GM11168 (cell line): ENCODE measurements around the gene RGS10.
"Not testable (repeated sequence)": the region's sequence is repeated elsewhere in the genome, so short reads cannot be mapped to it uniquely, and the experiment has no call there.

ENCODE experiments used
- in situ Hi-C: fragments of 300-500 bp; cut with MboI; formaldehyde crosslinking; loops from one replicate; pipeline ENCODE4 v1.12.0; 2022; ENCODE audit warnings: low sequenced_read_pairs; ENCODE audit not compliant: unreplicated experiment

The RGS10 gene

DNA sequence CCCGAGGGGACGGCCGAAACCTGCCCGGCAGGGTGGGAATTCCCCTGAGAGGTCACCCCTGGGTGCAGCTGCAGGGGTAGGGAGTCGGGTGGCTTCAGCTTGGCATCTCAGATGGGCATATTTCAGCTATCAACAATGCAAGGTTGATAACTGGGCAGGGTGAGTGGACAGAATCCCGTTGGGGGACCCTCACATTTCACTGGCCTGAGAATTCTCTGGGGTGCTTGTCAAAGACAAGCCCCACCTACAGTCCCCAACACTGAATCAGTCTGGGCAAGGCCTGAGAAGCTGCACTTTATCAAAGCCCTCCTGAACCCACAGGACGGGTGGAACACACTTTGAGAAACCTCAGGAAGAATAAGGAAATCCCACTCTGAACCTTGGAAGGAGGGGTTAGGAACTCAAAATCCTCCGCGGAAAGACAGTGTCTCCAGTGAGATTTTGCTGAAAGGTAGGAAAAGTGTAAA, 3.1 kb downstream of the RGS10 start:
- in situ Hi-C loops, result no loop called here

DNA sequence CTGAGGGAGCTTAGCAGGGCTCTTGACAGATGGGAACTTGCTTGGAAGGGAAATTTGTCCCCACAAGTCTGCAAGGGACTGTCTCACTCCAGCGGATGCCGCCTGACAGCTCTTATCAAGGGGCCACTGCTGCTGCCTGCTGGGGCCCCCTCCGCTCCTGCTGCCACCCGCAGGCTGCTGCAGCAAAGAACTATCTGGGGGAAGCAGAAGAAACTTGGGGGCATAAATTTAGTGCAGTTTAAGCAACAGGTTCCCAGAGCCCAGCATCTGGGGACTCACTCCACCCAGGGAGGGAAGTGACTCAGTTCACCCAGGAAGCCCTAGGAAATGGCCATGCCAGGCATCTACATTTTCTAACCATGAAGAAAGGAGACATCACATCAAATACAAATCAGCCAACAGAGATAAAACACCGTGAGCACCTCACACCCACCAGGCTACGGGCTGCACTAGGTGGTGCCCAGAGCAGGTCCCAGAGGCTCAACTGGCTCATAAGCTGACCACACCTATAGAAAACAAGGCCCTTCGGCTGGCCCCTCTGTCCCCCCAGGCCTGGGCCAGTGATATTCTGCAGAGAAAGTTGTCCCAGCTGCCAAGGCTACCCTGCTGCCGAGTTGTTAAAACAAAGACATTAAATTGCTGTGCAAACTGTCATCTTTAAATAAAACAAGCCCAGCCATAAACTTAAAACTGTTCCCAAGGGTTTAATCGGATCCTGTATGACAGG, 3.7 kb downstream of the RGS10 start:
- in situ Hi-C loops, result no loop called here

DNA sequence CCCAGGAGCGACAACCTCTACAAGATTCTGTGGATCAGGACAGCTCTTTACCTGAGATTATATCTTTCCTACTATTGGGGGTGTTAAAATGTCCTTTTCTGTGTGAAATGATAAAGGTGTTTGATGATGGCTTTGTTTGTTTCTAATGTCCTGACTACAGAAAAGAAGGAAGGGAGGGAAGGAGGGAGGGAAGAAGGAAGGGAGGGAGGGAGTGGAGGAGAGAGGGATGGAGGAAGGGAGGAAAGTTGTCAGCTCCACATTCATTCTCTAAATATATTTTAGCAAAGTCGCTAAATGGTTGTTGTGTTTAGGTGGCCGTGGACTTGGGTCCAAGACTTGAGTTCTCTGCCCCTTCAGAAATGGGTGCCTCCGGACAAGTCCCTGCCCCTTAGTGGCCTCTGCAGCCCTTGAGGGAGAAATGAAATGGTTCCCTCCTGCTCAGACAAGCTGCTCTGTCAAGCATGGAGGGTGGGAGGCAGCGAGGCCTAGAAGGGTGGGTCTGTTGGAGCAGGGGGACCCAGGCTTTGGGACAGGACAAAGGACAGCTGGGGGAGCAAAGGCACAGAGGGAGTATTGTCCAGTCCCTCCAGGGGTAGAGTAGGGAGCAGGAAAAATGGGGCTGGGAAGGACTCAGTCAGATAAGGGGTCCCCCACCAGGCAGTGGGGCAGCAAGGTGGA, 4.4 kb downstream of the RGS10 start:
- in situ Hi-C loops, result no loop called here

DNA sequence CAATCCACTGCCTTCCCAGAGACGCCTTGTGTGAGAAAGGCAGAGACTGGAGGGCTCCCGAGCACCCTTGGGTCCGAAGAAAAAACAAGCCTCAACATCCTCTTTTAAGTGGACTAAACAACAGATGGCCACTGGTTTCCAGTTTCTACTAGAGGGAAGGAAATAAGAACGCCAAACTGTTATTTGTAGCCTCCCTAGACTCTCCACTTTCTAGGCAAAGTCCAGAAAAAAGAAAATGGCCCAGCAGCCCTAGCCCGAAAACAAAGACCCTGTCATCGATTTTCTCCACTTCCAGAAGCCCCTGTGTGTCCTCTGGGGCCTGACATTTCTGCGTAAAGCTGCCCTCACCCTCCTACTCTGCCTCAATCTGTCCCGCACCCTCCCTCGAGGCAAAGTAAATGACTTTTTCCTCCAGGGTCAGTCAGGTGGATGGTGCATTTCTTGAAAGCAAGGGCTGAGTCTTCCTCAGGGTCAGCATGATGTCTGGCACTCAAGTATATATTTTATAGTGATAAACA, 6.0 kb downstream of the RGS10 start:
- in situ Hi-C loops, result no loop called here

DNA sequence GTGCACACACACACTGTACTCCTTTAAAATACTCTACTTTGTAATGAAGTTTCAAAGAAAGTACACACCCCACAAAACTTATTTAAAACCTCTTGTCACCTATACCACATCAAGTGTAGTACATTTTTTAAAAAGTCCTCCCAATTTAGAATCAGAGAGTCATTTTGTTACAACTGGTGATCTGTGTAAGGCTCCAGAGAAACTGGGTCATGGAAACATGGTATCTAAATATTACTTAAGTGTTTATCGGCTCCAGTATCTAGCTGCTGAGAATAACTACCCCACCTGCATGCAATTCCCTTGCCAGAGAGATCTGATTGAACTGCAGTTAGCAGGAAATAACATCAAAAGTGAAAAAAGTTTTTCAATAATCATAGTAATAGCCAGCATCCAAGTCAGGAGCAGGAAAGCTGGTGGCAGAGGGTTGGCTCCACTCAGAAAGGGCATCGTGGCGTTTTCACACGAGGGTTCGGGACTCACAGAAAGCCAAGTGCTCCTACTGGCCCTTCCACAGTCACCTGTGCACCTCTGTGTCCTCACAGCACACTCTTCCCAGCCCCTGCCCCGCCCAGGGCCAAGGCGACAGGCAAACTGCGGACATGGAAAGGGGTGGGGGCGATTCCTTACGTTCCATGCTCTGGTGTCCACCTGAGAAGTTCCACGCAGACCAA, 6.5 kb downstream of the RGS10 start:
- in situ Hi-C loops, result no loop called here

DNA sequence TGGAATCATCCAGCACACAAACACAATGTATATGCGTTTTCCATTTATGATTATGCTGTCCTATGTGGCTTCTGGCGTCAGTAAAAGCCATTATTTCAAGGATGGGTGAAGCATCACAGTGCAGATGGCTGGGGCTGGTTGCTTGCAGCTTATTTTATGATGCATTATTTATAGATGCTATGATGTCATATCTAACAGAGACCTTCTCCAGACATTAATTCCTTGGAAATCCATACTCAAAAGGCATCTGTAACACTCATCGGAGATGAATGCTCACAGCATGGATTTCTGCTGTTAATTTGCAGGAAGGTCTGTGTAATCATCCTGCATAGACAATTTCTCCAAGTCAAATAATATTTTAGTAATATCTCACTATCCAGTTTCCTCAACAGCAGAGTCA, 7.2 kb downstream of the RGS10 start:
- in situ Hi-C loops, result no loop called here

- in situ Hi-C loops, result no loop called here
Observed at GRCh38 chr10:119533473-119533872, 9.0 kb downstream of the RGS10 start.

- in situ Hi-C loops, result not testable (repeated sequence)
Observed at GRCh38 chr10:119532791-119533190, 9.7 kb downstream of the RGS10 start.

DNA sequence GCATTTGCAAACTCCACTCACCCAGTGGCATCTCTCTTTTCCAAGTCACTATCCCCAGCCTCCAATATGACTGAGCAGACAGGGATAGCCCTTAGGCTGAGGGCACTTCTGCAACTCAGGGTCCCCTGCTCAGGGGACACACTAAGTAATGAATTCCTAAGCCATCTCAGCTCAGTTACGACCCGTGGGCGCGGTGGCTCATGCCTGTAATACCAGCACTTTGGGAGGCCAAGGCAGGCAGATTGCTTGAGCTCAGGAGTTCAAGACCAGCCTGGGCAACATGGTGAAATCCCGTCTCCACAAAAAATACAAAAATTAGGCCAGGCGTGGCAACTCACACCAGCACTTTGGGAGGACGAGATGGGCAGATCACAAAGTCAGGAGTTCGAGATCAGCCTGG, 10.3 kb downstream of the RGS10 start:
- in situ Hi-C loops, result not testable (repeated sequence)

GRCh38 chr10:119531067-119531466, 11.5 kb downstream of the RGS10 start:
- in situ Hi-C loops, result no loop called here

- in situ Hi-C loops, result not testable (repeated sequence)
Observed at GRCh38 chr10:119528663-119529237, 13.8 kb downstream of the RGS10 start.

DNA sequence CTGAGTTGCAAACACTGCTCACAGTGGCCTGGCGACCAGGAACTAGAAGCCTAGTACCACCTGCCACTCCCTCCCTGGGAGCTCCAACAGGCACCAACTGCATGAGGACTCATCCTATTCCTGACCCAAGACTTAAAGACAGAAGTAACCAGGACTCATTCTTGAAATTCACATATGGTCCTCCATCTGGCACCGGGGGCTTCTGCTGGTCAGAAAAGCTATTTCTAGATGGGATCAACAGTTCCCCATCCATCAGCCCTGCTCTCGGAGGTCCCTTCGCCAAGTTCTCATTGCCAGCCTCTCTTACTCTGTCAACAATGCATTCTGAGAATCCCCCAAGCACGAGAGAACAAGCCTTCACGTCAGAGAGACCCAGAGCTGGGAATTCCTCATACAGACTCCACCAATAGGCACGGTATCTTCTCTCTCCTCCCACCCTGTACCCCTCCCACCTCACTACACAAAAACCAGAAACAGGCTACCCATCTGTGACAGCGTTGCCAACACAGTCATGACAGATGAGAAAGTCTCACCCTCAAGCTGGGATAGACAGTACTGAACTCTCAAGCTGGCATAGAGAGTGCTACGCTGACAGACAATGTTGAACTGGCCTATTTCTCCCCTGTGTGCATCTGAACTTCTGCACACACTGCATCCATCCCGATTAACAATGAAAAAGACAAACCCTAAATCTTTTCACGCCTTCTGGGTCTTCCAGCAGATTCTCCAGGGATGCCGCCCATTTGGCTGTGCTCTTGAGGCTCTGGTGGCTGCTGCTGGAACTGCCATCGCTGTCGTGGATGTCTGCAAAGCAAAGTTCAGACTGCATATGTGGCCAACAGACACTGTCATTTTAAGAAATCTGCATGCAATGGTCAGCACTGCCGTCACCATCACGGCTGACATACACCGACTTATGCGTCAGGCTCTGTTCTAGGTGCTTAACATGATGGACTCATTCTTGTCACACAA, 15.6 kb downstream of the RGS10 start:
- in situ Hi-C loops, result no loop called here

DNA sequence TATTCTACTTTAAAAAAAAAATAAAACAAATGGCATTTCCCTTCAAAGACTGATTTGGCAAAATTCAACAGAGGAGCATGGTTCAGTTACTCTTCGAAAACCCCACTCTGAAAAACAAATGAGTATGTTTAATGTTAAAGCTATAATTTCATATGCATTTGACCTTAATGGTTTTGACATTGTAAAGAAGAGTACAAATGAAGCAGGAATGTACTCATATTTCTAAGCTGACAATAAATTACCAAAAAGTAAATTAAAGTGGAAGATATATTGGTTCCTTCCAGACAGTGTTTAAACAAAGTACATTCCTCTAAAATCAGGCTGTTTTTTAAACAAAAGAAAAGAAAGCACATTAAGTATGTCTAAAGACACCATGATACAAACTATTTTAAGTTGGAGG, 16.4 kb downstream of the RGS10 start:
- in situ Hi-C loops, result no loop called here

GRCh38 chr10:119525116-119525515, 17.4 kb downstream of the RGS10 start:
- in situ Hi-C loops, result no loop called here

- in situ Hi-C loops, result no loop called here
Observed at GRCh38 chr10:119524720-119525070, 17.8 kb downstream of the RGS10 start.

GRCh38 chr10:119523895-119524719, 18.4 kb downstream of the RGS10 start:
- in situ Hi-C loops, result no loop called here

DNA sequence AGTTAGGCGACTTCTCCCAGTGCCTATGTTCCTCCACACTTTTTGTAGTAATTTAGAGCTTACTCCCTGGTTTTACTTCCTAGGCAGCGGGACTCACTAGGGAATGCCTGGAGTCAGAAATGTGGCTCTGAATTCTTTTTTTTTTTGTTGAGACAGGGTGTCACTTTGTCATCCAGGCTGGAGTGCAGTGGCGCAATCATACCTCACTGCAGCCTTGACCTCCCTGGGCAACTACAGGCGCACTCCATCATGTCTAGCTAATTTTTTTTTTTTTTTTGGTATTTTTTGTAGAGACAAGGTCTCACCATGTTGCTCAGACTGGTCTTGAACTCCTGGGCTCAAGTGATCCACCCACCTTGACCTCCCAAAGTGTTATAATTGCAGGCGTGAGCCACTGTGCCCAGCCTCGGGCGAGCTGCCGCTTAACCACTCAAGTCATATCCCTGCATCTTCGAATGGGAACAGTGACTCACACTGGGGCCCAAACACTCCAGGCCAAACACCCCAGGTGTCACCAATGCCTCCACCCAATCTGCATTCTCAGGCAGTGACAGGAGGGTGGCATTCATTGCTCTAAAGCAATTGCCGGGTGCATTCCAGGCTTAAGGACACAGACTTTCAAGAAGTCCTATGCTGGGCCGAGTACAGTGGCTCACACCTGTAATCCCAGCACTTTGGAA, 19.6 kb downstream of the RGS10 start:
- in situ Hi-C loops, result no loop called here

- in situ Hi-C loops, result no loop called here
Observed at GRCh38 chr10:119521443-119522204, 20.9 kb downstream of the RGS10 start.
